ENCODE measurements around the gene IQGAP1. TPM values are rescaled to one million over a fixed set of nuclear protein-coding genes. Genes with fewer than 3 reads are reported as not detected.
"Not testable (repeated sequence)": the region's sequence is repeated elsewhere in the genome, so short reads cannot be mapped to it uniquely, and the experiment has no call there.

Gene IQGAP1
- polyA plus RNA-seq, 4 donors: 151 to 188 (median 155) TPM

DNA sequence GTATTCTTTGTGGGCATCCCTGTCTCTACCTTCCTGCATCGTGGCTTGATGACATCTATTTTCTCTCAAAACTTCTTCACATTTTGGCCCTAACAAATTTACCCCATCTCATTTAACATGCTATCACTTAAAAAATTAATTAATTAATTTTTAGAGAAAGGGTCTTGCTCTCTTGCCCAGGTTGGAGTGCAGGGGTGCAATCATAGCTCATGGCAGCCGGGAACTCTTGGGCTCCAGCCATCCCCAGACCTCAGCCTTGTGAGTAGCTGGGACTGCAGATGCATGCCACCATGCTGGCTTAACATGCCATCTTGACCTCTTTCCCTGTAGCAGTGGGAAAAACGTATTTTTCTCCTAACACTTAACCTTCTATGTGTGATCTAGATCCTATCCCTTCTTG, 20.6 kb downstream of the IQGAP1 start:
- DNase-seq (ENCODE audit: low read depth in 4 of 4, low spot score in 2 of 4): no peak

- DNase-seq (ENCODE audit: low read depth in 4 of 4, low spot score in 2 of 4): not testable (repeated sequence)
These were observed 21.5 kb downstream of the IQGAP1 start for GRCh38 chr15:90409587-90409986.

DNA sequence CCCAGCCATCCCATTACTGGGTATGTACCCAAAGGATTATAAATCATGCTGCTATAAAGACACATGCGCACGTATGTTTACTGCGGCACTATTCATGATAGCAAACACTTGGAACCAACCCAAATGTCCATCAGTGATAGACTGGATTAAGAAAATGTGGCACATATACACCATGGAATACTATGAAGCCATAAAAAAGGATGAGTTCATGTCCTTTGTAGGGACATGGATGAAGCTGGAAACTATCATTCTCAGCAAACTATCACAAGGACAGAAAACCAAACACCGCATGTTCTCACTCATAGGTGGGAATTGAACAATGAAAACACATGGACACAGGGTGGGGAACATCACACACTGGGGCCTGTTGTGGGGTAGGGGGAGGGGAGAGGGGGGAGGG, 22.3 kb downstream of the IQGAP1 start:
- not testable (repeated sequence) for DNase-seq (ENCODE audit: low read depth in 4 of 4, low spot score in 2 of 4)

DNA sequence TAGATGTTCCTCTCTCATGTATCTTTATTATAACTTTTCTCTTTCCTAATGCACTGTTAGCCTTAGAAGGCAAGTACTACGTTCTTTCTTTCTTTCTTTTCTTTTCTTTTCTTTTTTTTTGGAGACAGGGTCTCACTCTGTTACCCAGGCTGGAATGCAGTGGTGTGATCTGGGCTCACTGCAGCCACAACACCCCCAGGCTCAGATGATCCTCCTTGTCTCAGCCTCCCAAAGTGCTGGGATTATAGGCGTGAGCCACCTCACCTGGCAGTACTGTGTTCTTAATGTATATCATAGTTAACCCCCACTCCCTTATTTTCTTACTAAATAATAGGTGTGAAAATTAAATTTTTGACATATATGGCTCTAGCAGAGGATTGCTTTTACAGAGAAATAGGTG, 23.1 kb downstream of the IQGAP1 start:
- DNase-seq (ENCODE audit: low read depth in 4 of 4, low spot score in 2 of 4): no peak

- no peak for DNase-seq (ENCODE audit: low read depth in 4 of 4, low spot score in 2 of 4)
These were observed 24.5 kb downstream of the IQGAP1 start for GRCh38 chr15:90412356-90413194.

DNA sequence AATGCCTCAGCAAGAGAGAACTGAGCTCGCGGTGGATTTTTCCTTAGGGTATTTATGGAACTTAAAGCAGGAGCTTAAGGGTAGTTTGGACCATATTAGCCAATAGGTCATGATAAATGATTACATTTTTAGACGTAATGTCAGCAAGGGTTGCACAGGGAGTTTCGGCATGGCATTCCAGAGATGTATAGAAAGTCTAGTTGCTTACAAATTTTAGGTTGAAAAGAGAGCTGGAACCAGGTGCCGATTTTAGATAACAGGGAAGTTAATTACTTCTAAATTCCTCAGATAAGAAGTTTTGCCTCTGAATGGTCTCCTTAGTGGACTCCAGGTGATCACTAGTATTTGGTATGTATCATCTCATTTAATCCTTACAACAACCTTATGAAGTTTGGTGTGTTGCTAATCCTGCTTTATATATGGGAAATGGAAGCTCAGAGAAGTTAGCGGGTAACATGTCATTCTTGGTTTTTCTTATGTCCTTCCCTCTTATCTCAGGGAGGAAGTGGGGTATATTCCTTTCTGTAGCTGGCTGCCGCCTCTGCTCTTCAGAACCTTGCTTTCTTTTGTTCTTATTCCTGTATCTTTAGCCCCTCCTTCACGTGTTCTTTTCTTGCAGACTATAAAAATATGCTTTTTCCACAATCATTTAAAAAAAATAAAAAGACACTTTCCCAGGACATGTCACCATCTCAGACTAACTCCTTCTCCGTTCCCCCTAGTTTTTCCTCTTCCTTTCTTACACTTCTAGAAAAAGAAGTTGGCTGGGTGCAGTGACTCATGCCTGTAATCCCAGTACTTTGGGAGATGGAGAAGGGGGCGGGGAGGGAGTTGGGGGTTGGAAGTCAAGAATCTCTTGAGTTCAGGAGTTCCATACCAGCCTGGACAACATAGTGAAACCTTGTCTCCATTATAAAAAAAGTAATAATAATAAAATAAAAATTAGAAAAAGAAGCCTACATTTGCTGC, 25.7 kb downstream of the IQGAP1 start:
- no peak for DNase-seq (ENCODE audit: low read depth in 4 of 4, low spot score in 2 of 4)

GRCh38 chr15:90414408-90415028, 26.5 kb downstream of the IQGAP1 start:
- DNase-seq (ENCODE audit: low read depth in 4 of 4, low spot score in 2 of 4): no peak

GRCh38 chr15:90416052-90416451, 28.0 kb downstream of the IQGAP1 start:
- not testable (repeated sequence) for DNase-seq (ENCODE audit: low read depth in 4 of 4, low spot score in 2 of 4)

- DNase-seq (ENCODE audit: low read depth in 4 of 4, low spot score in 2 of 4): no peak
These were observed 30.6 kb downstream of the IQGAP1 start for GRCh38 chr15:90418627-90419026.

- DNase-seq (ENCODE audit: low read depth in 4 of 4, low spot score in 2 of 4): no peak
These were observed 31.2 kb downstream of the IQGAP1 start for GRCh38 chr15:90419206-90419605.

DNA sequence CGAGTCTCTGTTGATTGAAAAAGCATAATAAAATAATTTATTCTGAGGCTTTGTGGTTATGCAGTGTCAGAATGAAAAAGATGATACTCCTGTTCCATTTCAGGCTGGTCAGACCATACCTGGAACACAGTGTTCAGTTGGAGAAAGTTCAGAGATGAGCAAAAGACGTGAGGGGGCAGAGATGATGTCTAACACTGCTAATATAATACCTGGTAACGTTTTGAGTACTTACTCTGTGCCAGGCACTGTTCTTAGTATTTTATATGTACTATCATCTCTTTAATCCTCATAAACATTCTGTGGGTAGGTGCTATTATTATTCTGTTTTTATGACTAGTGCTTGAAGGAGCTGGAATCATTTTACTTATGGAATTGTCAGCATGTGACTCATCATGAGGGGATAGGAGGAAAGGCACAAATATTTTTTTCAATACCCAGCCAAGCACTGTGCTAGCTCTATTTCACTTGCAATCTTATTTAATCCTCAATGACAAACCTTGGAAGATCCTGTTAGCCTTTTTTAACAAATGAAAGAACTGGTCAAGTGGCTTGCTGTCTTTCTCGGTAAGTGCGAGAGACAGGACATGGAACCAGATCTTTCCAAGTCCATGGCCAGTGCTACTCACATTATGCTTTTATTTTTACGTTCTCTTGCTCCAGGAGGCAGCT, 31.8 kb downstream of the IQGAP1 start:
- DNase-seq (ENCODE audit: low read depth in 4 of 4, low spot score in 2 of 4): no peak

DNA sequence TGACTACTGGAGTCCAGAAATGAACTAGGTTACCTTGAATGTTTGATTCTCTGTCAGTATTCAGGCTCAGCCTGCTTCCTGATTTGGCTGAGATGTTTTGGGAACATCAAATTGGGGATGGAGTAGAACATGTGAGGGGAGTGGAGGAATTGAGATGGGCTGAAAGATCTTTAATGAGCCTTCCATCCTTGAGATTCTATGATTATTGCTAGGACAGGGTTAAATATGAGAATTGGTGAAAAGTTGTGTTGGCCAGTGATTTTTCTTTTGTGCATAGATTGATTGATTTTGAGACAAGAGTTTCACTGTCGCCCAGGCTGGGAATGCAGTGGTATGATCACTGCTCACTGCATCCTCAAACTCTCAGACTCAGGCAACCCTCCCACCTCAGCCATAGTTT, 32.4 kb downstream of the IQGAP1 start:
- DNase-seq (ENCODE audit: low read depth in 4 of 4, low spot score in 2 of 4): no peak

GRCh38 chr15:90421527-90421926, 33.5 kb downstream of the IQGAP1 start:
- no peak for DNase-seq (ENCODE audit: low read depth in 4 of 4, low spot score in 2 of 4)

DNA sequence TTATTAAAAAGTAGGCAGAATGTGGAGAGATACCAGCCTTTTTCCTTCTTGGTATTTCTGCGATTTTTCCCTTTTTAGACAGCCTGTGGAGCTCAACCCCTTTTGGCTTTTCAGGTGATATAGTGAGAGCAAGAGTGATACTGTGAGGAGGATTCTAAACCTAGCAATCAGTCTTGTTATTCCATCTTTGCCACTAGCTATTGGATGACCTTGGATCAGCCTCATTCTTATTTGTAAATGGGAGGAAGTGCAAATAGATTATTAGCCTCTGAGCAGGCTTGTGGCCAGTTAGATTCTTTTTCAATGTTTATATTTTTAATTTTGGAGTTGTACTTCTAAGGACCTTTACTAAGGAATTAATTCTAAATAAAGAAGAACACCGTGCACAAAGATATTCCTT, 34.0 kb downstream of the IQGAP1 start:
- no peak for DNase-seq (ENCODE audit: low read depth in 4 of 4, low spot score in 2 of 4)

- DNase-seq (ENCODE audit: low read depth in 4 of 4, low spot score in 2 of 4): no peak
These were observed 34.9 kb downstream of the IQGAP1 start for GRCh38 chr15:90422936-90423335.

DNA sequence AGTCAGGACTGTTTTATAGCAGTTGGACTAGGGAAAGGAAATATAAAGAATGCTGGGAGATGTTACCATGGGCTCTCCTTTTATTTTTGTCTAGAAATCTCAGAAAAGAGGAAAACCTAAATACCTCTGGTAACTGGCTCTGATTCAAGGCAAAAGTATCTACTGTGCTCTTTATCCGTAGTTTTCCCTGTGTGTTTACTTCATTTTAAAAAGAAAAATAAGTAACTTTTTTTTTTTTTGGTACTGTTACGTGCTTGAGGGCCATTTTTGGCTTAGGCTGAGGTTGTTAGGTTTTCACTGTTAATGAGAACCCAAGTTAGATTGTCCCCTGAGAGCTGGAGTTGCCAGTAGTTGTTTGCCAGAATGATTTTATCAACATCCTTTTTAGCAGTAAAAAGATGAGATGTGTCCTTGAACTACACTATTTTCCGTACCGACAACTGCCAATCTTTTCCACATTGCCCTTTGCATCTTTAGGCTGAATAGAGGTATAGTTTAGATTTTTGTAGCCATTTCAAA, 35.8 kb downstream of the IQGAP1 start:
- no peak for DNase-seq (ENCODE audit: low read depth in 4 of 4, low spot score in 2 of 4)

DNA sequence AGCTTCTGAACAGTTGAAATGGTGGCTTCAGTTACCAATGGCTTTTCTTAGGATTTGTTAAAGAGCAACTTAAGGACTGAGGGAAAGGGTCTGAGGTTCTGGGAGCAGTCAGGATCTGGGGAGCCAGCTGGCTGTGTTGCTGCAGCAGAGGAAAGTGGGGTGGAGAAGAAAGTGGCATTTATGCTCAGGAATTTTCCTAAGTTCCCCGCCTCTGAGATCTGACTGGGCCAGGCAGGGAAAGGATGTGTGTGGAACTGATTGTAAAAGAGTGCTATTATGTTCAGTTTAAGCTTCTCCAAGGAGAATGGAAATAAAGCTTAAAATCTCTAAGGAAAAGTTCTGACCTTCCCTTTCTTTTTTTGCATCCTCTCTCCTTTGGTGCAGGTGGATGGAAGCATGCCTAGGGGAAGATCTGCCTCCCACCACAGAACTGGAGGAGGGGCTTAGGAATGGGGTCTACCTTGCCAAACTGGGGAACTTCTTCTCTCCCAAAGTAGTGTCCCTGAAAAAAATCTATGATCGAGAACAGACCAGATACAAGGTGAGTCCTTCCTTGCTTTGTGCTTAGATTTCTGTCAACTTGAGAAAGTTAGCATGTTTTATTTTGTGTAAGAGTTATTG, 37.8 kb downstream of the IQGAP1 start:
- DNase-seq (ENCODE audit: low read depth in 4 of 4, low spot score in 2 of 4): no peak

- no peak for DNase-seq (ENCODE audit: low read depth in 4 of 4, low spot score in 2 of 4)
These were observed 39.1 kb downstream of the IQGAP1 start for GRCh38 chr15:90427185-90427584.

DNA sequence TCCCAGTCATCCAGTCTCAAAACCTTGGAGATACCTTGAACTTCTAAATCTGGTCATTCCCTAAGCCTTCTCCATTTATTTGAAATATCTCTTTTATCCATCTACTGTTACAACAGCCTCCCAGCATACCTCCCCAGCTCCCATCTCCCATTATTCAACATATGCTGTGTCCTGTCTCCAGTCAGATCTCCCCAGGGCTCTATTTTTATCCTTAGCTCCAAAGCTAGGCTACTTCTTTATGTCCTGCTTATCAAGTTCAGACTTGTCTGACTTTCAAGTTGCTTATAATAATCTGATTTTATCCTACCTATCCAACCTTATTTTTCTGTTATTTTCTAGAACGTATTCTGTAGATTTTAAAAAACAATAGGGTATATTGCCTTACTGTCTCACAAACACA, 44.2 kb downstream of the IQGAP1 start:
- DNase-seq (ENCODE audit: low read depth in 4 of 4, low spot score in 2 of 4): no peak

Data from left renal cortex interstitium (tissue), 4 donors.